Naive B cell (primary cell): Measurements from ENCODE around the gene TTLL3. TPM values are rescaled to one million over a fixed set of nuclear protein-coding genes. Genes with fewer than 3 reads are reported as not detected.
"Not testable (repeated sequence)": the region's sequence is repeated elsewhere in the genome, so short reads cannot be mapped to it uniquely, and the experiment has no call there.

Experiments
- ATAC-seq, 2 donors: fragments of 150-1000 bp; cut with Tn5 transposase; 2 replicates each; pipeline ENCODE4 v1.10.0; 2021; ENCODE audit warnings: low read depth in 2 of 2, mild to moderate bottlenecking in 2 of 2, moderate library complexity in 2 of 2
- DNase-seq: peaks from one replicate; pipeline ENCODE4 v3.0.0; 2022
- H3K27ac Mint-ChIP-seq, 6 donors: one replicate each; pipeline ENCODE4 v1.8.0; 2020 to 2022; ENCODE audit warnings: mild to moderate bottlenecking in 6 of 6, mixed read lengths in 6 of 6, moderate library complexity in 5 of 6, inconsistent platforms in 2 of 6
- H3K27me3 Mint-ChIP-seq, 3 donors: one replicate each; pipeline ENCODE4 v1.8.0; 2021 to 2022; ENCODE audit warnings: mixed read lengths in 3 of 3, mild to moderate bottlenecking in 1 of 3
- H3K36me3 Mint-ChIP-seq, 2 donors: one replicate each; pipeline ENCODE4 v1.8.0; 2020 to 2022; ENCODE audit warnings: mixed read lengths in 2 of 2, inconsistent platforms in 1 of 2, mild to moderate bottlenecking in 1 of 2
- H3K4me1 Mint-ChIP-seq, 3 donors: one replicate each; pipeline ENCODE4 v1.8.0; 2020 to 2022; ENCODE audit warnings: mixed read lengths in 3 of 3, inconsistent platforms in 1 of 3, mild to moderate bottlenecking in 1 of 3, moderate library complexity in 1 of 3
- H3K4me3 Mint-ChIP-seq, 8 donors: one replicate each; pipeline ENCODE4 v1.8.0; 2020 to 2022; ENCODE audit warnings: mild to moderate bottlenecking in 8 of 8, mixed read lengths in 8 of 8, moderate library complexity in 8 of 8, inconsistent platforms in 2 of 8
- H3K9me3 Mint-ChIP-seq, 7 donors: one replicate each; pipeline ENCODE4 v1.8.0; 2020 to 2022; ENCODE audit warnings: mixed read lengths in 7 of 7, mild to moderate bottlenecking in 5 of 7, inconsistent platforms in 2 of 7, moderate library complexity in 1 of 7
- polyA plus RNA-seq, 6 donors: library from polyadenylated mRNA; unstranded; fragments of 300-500 nt; fragmentation: Illumina TruSeq; gene quantifications; one replicate each; pipeline ENCODE4 v1.2.3, GENCODE V29; 2021; ENCODE audit warnings: low read depth in 6 of 6

The TTLL3 gene
- polyA plus RNA-seq, 6 donors from 2014 or later = 2.7 to 7.6 (median 3.4) TPM; not detected in 1

GRCh38 chr3:9841015-9841414 is 31.0 kb downstream of the TTLL3 start:
- ATAC-seq (no peak), DNase-seq (no peak)
- Mint-ChIP-seq H3K4me3 (peak overlapping the region in 3 of 8 donors; percentile 49 to 100 (median 64)), H3K4me1 (peaks cover 16 to 28% (median 25%) of the 10 kb centered on the region in 3 donors), H3K9me3 (no peaks in the 10 kb centered on the region), H3K27ac (peak overlapping the region in 2 of 6 donors; percentile 72 to 89), H3K36me3 (no peaks in the 10 kb centered on the region), H3K27me3 (no peaks in the 10 kb centered on the region)

DNA sequence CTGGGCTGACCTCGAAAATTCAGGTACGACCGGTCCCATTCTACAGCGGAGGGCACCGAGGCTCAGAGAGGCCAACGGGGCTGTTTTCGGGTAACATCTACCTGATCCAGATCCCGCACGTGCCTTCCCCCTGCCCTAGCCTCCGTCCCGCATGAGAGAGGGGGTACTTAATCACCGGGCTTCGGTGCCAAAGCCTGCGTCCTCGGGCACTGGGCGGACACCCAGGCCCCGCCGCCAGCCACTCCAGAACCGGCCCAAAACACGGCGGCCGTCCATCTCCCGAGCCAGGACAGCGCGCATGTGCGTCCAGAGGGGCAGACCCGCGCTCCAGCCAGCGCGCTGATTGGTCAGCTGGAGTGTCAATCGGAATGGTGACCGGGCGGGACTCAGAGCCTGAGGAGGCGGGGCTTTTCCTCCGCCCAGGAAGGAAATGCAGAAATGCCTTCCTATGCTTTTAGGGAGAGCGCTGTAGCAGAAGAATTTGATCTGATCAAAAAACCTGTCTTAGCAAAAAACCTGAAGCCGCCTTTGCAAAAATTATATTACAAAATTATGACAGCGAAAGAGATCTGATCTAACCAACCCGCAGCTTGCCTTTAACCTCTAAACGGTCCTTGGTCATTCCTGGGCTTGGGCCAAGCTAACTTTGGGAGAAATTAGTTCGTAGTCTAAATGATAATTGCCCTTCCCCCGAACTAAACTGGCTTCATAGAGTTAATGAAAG is 33.8 kb downstream of the TTLL3 start, which contains the start of gene RPUSD3:
RPUSD3 (minus strand) TSS at position 294 of the 724 bp plus-strand sequence; CDS start at position 276, 18 bp downstream.
- peak within 1 kb of the TSS; percentile 98 to 100 (median 99) for H3K4me3 Mint-ChIP-seq
- no peaks in the 10 kb centered on the region for H3K27me3 Mint-ChIP-seq
- peaks cover 16 to 28% (median 25%) of the 10 kb centered on the region in 3 donors for H3K4me1 Mint-ChIP-seq
- ATAC-seq (peak; percentile 99 to 100), DNase-seq (peak; percentile 95)
- peak within 1 kb of the TSS; percentile 88 to 95 (median 92) for H3K27ac Mint-ChIP-seq
- no peaks in the 10 kb centered on the region for H3K9me3 Mint-ChIP-seq
- no peaks in the 10 kb centered on the region for H3K36me3 Mint-ChIP-seq

DNA sequence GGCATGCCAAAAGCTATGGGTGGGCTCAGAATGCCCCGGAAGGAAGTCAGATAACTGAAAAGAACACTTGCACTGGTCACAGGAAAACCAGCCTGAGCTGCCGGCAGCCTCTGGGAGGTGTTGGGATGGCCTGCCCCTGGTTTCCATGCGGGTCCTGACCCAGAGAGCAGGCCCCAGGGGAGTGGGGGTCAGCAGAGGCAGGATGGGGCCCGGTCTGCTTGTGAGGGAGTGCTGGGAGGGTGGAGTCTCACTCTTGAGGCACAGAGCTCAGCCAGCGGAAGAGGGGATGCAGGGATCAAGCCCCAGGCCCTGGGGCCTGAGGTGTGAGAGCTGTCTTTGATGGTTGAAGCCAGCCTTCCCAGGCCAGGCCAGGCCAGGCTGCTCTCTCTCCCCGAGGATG is 36.2 kb downstream of the TTLL3 start:
- peaks cover 0 to 3% (median 2%) of the 10 kb centered on the region in 3 donors for H3K27me3 Mint-ChIP-seq
- H3K4me1 Mint-ChIP-seq = peaks cover 16 to 28% (median 25%) of the 10 kb centered on the region in 3 donors
- no peaks in the 10 kb centered on the region for H3K9me3 Mint-ChIP-seq
- DNase-seq (no peak), ATAC-seq (no peak)
- peak overlapping the region in 2 of 8 donors; percentile 71 to 80 for H3K4me3 Mint-ChIP-seq
- H3K27ac Mint-ChIP-seq = no peak overlapping the region
- H3K36me3 Mint-ChIP-seq = no peaks in the 10 kb centered on the region

GRCh38 chr3:9846931-9847488 is 36.9 kb downstream of the TTLL3 start:
- Mint-ChIP-seq H3K27me3 (peaks cover 0 to 11% (median 10%) of the 10 kb centered on the region in 3 donors), H3K4me1 (peaks cover 15 to 24% (median 21%) of the 10 kb centered on the region in 3 donors), H3K27ac (no peak overlapping the region), H3K4me3 (no peak overlapping the region), H3K36me3 (no peaks in the 10 kb centered on the region), H3K9me3 (no peaks in the 10 kb centered on the region)
- DNase-seq (no peak), ATAC-seq (no peak)

DNA sequence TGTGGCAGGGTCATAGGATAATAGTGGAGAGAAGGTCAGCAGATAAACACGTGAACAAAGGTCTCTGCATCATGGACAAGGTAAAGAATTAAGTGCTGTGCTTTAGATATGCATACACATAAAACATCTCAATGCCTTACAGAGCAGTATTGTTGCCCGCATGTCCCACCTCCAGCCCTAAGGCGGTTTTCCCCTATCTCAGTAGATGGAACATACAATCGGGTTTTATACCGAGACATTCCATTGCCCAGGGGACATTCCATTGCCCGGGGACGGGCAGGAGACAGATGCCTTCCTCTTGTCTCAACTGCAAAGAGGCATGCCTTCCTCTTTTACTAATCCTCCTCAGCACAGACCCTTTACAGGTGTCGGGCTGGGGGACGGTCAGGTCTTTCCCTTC is 37.8 kb downstream of the TTLL3 start:
- Mint-ChIP-seq H3K27me3 (peaks cover 6 to 17% (median 13%) of the 10 kb centered on the region in 3 donors), H3K4me1 (peaks cover 8 to 17% (median 13%) of the 10 kb centered on the region in 3 donors)
- H3K36me3 Mint-ChIP-seq, H3K4me3 Mint-ChIP-seq, DNase-seq, H3K9me3 Mint-ChIP-seq, H3K27ac Mint-ChIP-seq, ATAC-seq: not testable (repeated sequence)

DNA sequence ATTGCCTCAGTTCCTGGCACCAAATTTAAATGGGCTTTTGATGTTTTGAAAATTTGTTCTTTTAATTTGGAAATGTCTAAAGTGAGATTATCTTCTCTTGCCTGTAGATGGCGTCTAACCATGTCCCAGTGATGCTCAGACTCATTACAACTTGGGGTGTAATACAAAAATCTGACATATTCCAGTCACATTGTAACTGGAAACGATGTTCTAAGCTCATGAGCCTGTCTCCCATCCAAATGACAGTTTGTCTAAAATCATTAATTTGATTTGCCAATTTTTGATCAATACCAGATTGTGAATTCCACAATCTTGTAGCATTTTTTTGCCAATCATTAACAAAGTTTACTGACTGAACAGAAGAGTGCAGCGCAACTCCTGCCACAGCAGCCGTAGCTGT is 38.8 kb downstream of the TTLL3 start:
- ATAC-seq, H3K9me3 Mint-ChIP-seq, H3K4me1 Mint-ChIP-seq, H3K36me3 Mint-ChIP-seq: not testable (repeated sequence)
- Mint-ChIP-seq H3K4me3 (peak overlapping the region in 1 of 8 donors; percentile 59), H3K27ac (peak overlapping the region in 1 of 6 donors; percentile 15), H3K27me3 (peaks cover 7 to 27% (median 13%) of the 10 kb centered on the region in 3 donors)
- DNase-seq = peak; percentile 23

- not testable (repeated sequence) for H3K36me3 Mint-ChIP-seq, H3K4me1 Mint-ChIP-seq, DNase-seq, H3K27ac Mint-ChIP-seq, ATAC-seq, H3K4me3 Mint-ChIP-seq, H3K9me3 Mint-ChIP-seq
- peaks cover 7 to 28% (median 19%) of the 10 kb centered on the region in 3 donors for H3K27me3 Mint-ChIP-seq
Observed at GRCh38 chr3:9851383-9851782, 41.3 kb downstream of the TTLL3 start.

DNA sequence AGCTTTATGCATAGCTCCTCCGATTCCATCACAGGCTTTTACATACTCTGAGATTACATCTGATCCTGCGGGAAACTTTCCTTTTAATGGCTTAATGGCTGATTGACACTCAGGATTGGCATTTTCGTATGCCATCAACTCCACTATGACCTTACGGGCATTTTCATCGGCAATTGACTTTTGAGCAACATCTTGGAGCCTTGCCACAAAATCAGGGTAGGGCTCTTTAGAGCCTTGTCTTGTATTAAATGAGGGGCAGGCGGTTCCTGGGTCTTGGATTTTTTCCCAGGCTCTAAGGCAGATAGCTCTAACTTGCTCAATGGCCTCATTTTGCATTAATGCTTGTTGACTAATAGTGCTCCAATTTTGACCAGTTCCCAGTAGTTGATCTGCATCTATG is 41.9 kb downstream of the TTLL3 start:
- H3K4me1 Mint-ChIP-seq, H3K9me3 Mint-ChIP-seq, H3K4me3 Mint-ChIP-seq, DNase-seq, ATAC-seq, H3K27ac Mint-ChIP-seq, H3K36me3 Mint-ChIP-seq: not testable (repeated sequence)
- H3K27me3 Mint-ChIP-seq = peaks cover 7 to 28% (median 19%) of the 10 kb centered on the region in 3 donors

GRCh38 chr3:9852528-9852927 is 42.5 kb downstream of the TTLL3 start:
- Mint-ChIP-seq H3K9me3 (no peaks in the 10 kb centered on the region), H3K4me1 (peaks cover 0 to 7% (median 1%) of the 10 kb centered on the region in 3 donors), H3K27ac (no peak overlapping the region), H3K27me3 (peaks cover 7 to 28% (median 19%) of the 10 kb centered on the region in 3 donors), H3K4me3 (no peak overlapping the region), H3K36me3 (no peaks in the 10 kb centered on the region)
- ATAC-seq (no peak), DNase-seq (no peak)

DNA sequence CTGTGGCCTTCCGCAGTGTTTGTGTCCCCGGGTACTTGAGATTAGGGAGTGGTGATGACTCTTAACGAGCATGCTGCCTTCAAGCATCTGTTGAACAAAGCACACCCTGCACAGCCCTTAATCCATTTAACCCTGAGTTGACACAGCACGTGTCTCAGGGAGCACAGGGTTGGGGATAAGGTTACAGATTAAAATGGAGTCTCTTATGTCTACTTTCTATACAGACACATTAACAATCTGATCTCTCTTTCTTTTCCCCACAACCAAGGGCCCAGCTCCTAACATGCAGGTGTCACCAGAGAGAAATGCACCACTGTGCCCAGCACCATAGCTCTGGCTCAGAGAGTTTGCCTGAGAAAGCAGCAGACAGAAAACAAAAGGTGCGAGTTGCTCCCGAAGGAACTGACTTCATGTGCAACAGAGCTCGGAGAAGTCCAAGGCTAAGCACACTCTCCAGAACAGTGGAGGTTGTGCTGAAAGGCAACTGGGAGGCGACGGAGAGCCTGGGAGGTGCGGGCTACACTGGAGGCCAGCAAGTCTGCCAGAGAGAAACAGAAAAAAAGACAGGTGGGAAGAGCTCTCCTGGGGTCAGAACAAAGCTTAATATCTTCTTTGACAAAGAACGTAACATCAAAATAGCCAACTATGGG is 44.4 kb downstream of the TTLL3 start:
- not testable (repeated sequence) for ATAC-seq, H3K4me1 Mint-ChIP-seq, H3K9me3 Mint-ChIP-seq, H3K4me3 Mint-ChIP-seq, DNase-seq, H3K36me3 Mint-ChIP-seq
- peaks cover 7 to 28% (median 19%) of the 10 kb centered on the region in 3 donors for H3K27me3 Mint-ChIP-seq
- H3K27ac Mint-ChIP-seq = peak overlapping the region in 1 of 6 donors; percentile 19

- no peak overlapping the region for H3K27ac Mint-ChIP-seq
- peaks cover 0 to 4% (median 1%) of the 10 kb centered on the region in 3 donors for H3K4me1 Mint-ChIP-seq
- ATAC-seq (no peak), DNase-seq (no peak)
- H3K9me3 Mint-ChIP-seq = no peaks in the 10 kb centered on the region
- no peak overlapping the region for H3K4me3 Mint-ChIP-seq
- H3K36me3 Mint-ChIP-seq = no peaks in the 10 kb centered on the region
- peaks cover 7 to 28% (median 19%) of the 10 kb centered on the region in 3 donors for H3K27me3 Mint-ChIP-seq
Observed at GRCh38 chr3:9855594-9855993, 45.5 kb downstream of the TTLL3 start.

DNA sequence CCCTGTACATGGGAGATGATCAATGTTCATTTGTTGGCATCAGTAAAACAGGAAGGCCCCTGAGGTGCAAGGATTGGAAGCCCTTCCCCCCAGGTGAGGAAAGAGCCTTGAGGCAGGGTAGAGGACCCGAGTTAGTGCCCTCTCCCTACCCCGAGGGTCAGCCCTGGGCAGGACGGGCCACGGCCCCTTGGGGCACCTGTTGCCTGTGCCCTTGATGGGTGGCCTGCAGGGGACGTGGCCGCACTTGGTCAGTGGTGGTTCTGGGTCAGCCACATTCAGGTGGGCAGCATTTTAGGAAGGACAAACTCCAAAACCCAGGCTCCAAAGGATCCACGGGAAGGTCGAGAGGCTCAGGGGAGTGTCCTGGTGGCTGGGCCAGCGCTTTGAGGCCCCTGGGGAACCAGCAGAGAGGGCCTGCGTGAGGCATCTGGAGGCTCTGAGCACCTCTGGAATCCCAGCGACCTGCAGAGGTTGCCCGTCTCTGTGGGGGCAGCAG is 49.5 kb downstream of the TTLL3 start:
- Mint-ChIP-seq H3K36me3 (no peaks in the 10 kb centered on the region), H3K9me3 (peaks cover 0 to 1% (median 0%) of the 10 kb centered on the region in 7 donors), H3K27me3 (peaks cover 5 to 16% (median 12%) of the 10 kb centered on the region in 3 donors), H3K4me1 (peaks cover 1 to 5% (median 4%) of the 10 kb centered on the region in 3 donors), H3K27ac (no peak overlapping the region), H3K4me3 (peak overlapping the region in 1 of 8 donors; percentile 36)
- no peak for ATAC-seq
- no peak for DNase-seq

DNA sequence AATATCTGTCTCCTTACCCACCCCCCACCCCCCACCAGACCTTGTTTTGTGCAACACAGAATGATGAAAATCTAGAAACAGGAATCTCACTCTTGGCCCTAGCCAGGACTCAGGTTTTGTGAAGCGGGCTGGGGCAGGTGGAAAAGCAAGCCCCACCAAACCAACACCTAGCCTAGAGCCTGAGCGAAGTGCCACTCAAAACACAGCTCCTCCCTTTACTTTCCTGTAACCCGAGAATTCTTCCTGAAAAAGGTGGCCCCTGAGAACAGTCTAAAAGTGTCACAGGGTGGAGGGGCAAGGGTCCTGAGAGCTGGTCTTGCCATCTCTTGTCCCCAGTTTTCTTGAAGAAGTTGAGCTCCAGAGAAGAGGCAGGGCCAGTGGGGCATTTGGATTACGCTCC is 51.1 kb downstream of the TTLL3 start:
- H3K27ac Mint-ChIP-seq = no peak overlapping the region
- H3K27me3 Mint-ChIP-seq = peaks cover 5 to 16% (median 10%) of the 10 kb centered on the region in 3 donors
- ATAC-seq = no peak
- H3K9me3 Mint-ChIP-seq = peaks cover 0 to 1% (median 0%) of the 10 kb centered on the region in 7 donors
- no peak for DNase-seq
- H3K4me3 Mint-ChIP-seq = no peak overlapping the region
- H3K4me1 Mint-ChIP-seq = peaks cover 0 to 5% (median under 1%) of the 10 kb centered on the region in 3 donors
- H3K36me3 Mint-ChIP-seq = no peaks in the 10 kb centered on the region
